ENCODE data around the gene ANAPC13.

The ANAPC13 gene

DNA sequence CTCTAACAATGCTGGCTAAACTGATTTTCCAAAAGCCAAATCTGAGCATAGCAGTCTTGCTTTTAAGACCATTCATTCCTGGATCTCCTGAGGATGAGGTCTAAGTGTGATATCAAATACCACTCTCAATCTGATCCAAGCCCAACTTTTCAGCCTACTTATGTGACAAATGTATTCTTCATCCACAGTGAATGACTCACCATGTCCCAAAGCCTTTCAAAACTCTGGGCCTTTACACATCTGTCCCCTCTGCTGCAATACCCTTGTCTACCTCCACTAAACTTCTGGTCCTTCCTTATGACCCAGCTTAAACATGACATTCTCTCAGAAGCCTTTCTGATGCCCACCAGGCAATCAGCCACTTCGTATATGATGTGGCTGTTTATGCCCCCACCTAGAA, 4.6 kb downstream of the ANAPC13 start:
- no peak for DNase-seq

DNA sequence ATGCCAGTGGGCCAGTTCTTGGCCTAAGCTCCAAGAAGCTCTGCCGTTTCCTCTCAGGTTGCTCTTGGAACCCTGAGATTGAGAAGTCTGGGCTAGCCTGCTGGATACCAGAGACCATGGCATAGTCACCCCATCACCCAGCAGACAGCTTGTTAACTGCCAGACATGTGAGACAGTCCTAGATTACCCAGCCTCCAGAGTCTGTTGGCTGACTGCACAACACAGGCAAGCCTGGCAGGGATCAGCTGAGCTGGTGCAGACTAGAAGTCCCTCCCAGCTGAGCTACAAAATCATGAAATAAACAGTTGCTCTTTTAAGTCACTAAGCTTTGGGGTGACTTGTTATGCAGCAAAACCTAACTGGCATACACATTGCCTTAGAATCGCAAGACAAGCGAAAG, 5.2 kb downstream of the ANAPC13 start:
- no peak for DNase-seq

DNA sequence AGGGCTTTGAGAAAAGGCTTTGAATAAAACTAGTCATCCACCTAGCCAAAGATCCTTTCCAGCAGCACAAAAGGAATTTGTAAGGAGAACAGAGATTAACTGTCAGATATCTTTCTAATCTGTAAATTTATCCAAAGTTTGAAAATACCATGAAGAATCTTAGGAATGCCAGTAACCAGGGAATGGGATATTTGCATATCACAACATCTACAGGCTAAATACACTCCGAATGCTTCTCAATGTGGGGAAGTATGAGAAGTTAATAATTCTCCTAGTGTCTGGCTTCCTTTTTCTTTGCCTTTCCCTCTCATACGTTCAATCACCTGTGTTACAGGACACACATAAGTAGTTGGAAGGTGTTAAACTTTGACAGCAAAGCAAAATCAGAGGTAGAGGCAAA, 7.8 kb downstream of the ANAPC13 start:
- DNase-seq: no peak

DNA sequence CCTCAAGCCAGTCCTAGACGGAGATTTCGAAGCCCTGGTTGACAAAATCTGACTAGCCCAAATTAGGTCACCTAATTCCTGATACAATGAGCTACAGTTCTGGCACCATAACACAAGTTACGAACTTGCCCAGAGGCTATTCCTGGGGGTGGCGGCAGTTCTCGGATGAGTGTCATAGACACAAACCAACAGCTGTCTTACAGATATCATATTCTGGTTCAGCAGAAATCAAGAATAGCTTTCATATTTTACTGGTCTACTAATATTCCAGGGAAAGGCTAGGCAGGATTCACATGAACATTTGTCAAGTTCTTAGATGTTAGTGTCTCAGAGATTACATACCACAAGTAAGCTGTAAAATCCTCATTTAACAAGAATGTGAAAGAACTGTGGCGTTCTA, 8.8 kb downstream of the ANAPC13 start:
- no peak for DNase-seq

DNA sequence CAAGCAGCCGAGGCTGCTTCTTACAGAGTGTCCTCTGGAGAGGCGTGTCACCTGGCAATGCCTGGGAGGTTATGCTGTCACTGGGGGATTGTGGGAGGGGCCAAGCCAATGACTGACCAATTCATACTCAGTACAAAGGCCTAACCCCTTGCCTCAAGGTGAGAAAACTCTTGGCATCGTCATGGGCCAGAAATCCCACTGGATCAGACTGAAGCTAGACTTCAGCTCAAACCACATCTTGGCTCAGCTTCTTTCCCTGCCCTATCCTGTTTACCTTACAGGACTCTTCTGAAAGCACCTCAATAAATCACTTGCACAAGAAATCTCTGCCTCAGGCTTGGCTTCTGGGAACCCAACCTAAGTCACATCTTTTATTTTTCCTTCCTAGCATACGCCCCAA, 9.5 kb downstream of the ANAPC13 start:
- no peak for DNase-seq

DNA sequence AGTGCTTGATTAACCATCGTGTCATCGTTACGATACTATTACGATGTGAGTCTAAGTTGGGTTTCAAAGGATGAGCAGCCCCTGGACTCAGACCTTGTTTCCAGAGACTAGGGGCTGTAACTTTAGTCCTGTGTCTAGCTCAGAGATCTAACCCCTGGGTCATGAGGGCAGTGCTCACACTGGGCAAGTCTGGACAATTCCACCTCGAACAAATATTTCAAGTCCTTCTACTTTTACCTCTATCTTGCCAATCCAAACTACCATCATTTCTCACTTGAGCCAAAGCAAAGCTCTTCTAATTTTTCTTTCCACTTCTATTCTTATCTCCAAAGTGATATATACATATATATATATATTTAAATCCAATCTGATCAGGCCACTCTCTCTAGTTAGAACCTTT, 10.8 kb downstream of the ANAPC13 start:
- DNase-seq: no peak

DNA sequence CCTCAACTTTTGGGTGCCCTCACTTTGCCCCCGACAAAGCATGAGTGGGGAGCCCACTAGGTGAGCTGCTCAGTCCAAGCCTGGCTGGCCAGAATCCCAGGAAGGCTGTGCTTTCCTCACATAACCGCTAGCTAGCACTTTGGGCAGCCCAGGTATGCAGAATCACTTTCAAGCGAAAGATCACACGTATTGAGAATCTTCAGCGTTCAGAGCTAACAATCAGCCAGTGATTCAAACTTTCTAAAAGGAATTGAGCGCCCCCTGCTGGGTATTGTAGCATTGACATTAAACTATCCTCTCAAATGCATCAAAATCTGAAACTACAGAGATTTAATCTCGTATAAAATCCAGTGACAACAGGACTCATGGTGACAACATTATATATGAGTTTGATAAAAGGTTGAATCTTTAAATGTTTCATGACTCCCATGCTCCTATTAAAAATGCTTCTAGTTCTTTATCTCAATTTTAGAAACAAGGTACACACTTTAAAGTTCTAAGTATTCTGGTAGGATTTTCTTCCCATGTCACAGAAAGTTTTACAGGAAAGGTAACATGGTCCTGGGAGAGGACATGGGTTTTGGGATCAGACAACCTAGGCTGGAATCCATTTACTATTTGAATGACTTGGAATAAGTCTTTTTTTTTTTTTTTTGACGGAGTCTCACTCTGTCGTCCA, 11.8 kb downstream of the ANAPC13 start:
- peak; percentile 78 for DNase-seq

DNA sequence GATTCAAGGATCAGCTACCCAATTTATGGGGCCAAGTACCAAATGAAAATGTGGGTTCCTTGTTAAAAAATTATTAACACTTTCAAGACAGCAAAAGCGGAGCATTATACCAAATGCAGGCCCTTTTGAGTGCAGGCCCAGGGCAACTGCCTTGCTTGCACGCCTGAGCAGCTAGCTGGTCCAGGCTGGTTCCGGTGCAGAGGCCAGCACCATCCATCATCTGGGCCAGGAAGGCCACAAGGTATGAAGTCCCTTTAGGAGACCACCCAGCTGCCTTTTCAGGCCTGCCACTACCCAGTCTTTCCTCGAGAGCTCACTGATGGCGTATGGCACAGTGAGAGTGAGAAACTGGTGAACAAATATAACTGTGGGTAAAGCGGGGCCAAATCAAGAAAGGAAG, 13.0 kb downstream of the ANAPC13 start:
- DNase-seq: no peak

DNA sequence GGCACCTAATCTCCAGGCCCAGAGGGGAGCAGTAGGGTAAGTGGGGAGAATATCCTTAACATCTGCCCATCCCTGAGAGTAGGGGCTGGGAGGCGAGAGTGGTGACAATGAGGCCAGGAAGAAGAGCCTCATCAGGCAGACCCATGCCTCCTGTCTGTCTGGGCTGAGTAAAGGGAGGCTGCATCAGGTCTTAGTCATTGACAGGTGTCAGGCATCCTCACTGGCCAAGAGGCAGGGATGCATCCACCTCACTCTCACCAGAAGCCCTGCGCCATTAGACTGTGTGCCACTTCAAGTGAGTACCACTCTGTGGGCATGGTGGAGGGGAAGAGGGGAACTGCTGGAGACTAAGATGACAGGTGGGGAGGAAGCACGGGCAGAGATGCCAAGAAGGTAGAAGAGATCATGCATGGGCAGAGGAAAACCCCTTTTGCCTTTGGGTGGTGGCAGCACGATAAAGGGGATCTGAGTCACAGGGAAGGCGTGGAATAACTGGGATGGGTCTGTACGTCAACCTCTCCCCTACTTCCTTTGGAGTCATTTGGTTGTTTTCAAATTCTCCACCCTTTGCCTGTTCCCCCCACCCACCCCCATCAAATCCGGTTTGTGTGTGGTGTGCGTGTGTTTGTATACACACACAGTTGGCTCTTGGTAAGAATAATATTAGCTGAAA, 14.1 kb downstream of the ANAPC13 start:
- DNase-seq: no peak

DNA sequence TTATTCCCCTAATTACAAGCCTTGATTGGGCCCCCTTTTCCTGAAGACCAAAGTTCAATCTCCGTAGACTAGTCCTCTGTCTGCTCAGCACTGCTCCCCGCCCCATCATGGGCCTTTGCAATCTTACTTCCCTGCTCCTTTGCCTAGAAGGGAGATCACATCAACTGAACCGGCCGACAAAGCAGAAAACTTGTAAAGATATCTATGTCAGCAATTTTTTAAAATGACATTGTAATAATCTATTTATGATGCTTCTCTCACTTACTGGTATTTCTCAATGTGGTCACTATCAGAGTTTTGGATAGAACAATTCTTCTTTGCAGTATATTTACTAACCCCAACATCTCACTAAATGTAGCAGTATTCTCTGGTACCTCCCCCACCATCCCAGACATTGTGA, 17.3 kb downstream of the ANAPC13 start:
- no peak for DNase-seq

DNA sequence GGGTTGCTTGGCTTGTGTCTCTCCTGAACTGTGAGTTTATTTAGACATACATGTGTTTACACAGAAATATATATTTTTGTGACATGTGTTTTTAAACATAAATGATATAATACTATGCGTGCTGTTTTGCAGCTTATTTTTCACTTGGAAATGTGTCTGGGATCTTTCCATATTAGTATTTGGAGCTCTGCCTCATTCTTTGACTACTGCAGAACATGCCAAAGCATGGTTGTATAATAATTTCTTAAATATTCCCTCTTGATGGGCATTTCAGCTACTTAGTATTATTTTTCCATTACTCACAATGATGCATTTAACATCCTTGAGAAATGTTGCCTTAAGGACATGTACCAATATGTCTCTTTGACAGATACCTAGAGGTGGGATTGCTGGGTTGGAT, 19.5 kb downstream of the ANAPC13 start:
- DNase-seq: no peak

DNA sequence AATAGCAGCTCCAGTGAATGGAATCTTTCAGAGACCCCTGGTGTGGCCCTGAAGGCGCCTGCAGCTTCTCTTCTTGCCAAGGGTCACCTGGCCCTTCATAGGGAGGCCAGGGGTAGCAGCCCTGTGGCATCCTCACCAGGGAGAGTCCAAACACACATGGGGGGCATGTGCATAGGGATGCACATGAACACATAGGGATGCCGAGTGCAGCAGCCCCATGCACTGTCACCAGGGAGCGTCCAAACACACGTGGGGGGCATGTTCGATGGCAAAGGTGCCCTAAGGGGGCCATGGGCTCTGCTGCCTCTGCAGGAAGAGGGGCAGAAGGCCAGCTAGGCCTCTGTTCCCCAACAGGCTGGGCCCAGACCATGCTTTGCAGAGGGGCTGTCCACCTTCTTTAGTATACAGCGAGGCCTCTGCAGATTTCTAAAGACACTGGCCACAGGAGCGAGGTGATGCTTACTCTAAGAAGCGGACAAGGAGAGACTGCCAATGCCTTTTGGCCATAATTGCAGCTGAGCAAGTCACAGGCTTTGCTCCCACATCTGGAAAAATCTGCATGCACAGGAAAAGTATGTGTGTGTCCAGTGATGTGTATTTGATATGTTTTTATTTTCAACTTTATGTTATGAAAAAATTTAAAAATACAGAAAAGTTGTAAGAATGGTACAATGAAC, 21.0 kb downstream of the ANAPC13 start:
- DNase-seq: no peak

DNA sequence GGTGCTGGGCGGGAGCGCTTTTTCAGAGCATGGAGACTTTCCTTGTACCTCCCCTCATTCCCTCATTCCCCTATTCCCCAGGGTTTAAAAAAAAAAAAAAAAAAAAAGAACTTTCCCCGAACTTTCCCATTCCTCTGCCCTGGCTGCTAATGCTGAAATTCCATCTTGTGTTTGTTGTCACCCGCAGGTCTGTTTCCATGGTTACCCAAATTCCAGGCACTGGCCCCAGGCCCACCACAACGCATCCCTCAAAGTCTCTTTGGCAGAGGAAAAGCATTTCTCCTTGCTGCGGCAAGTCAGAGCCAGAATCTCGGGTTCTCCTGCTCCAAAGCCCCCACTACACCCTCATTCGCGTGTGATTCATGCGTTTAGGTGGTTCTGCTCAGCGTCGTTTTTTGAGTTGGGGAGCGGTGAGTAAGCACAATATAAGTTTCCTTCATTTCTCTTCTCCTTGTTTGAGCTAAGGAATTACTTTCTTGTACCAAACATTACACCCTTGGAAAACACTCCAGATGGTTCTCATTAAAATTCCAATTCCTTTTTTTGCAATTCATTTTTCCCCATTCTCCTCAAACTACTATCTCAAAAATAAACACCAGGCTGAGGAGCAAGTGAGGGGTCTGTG, 21.6 kb downstream of the ANAPC13 start:
- DNase-seq: no peak

DNA sequence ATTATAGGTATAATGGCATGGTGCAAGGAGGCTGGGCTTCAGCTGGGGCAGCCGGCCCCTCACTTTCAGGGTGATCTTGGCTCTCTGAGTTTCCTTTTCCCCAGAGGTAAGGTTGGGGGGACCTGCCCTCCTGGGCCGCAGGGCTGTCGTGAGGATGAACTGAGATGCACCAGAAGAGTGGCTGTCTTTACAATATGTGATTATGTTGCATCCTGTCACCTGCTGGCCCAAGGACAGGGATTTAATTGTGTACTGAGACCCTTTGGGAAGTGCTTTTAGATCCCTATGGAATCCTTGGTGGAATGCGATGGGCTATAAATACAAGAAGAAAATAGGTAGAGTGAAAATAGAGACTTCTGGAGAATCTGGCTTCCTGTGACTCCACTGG, 22.1 kb downstream of the ANAPC13 start:
- DNase-seq: no peak

DNA sequence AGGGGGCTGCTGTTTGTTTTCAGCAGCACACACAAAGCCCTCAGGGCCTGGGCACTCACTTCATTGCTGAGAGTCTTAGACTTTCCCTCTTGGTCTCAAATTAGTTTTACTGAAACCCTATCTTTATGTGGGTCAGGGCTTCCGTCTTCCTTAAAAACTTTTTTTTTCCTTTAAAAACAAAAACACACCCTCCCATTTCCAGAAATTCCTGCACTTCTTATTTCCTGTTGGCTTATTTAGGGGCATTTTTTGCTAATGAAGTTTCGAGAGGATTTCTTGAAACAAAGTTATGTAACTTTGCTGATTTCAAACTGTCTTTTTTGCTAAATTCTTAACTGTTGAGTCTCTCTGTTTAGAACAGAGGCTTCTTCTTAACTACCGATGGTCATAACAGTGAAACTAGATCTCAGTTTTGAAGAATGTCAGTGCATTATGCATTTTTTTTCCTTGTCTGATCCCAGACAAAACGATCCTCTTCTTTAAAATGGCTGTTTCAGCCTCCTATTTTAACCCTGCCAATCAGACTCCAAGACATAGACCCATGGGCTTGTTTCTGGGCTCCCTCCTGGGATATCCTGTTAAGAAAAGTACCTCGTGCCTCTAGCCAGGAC, 23.3 kb downstream of the ANAPC13 start:
- no peak for DNase-seq

DNA sequence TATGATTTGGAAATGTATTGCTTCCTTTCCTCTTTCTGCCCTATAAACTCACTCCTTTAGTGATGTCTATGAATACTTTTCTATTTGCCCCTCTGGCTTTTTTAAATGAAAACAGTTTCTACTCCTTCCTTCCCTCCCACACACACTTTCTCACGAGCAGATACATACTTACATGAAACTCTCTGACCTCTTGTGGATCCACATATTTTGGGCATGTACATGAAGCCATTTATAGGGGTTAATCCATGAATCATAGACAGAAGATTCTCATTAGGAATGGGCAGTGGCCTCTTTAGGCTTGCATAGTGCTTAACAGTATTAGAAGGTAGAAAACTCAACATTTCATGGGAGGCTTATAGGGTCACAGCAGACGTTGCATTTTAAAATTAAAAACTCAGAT, 24.8 kb downstream of the ANAPC13 start:
- DNase-seq: no peak

DNA sequence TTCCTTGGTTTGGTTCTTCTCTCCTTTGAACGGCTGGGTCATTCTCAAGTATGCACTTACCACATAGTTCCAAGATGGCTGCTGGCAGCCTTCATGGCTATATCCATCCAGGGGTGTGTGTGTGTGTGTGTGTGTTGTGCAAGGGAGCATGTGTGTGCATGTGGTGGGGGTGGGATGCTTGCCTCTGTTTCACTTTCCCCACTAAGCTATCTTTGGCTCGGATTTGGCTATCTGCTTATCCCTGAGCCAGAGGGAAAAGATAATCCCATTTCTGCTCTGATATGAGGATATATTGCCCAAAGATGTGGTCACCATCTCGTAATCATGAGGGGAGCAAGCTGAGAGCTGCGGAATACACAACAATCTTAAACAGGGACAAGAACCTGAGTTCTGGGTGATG, 26.2 kb downstream of the ANAPC13 start:
- no peak for DNase-seq

DNA sequence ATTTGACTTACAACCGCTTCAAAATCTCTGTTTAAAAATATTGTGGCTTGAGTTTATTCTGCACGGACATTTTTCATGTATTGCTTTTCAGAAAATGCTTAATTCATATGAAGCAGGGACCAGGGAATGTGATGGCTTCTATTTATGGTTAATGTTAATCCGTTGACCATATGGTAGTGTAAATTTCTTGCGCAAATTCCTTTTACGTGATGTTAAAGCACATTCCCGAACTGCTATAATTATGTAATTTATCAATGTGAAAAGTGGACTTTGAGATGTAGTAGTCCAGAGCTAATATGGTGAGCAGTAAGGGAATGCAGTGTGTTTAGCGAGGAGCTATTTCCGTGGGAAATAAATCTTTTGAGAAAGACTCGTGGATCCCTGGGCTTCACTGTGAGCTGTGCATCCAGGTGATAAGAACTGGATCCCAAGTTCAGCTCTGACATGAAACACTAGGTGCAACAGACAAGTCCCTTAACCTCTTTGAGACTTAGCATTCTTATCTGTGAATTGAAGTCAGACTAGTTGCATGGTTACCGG, 27.3 kb downstream of the ANAPC13 start:
- DNase-seq: no peak

DNA sequence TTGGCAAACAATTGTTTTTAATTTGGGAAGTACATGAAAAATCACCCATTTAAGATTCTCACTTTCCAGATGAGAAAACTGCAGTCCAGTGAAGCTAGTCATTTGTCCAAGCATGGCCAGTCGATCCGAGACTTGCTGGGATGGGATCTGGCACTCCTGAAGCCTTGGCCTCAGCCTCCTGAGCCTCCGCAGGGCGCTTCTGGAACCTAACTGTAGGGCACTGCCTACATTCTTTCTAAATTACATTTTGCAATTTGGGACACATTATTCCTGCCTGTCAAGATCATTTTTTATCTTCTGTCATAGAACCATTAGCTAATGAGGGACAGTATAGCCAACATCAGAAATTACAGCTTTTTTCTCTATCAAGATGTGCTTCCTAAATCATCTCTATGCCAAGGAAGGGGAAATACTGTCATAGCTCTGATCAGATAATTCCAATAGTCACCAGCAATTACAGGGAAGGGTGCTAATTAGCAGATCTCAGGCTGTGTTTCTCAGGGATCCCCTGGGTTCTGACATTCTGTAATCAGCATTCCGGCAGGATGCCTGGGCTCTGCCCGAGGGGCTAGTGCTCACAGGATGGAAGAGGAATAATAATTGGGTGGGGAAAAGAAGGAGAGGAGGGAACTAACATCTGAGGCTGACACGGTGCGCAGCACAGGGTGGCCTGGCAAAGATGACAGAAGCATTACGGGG, 28.3 kb downstream of the ANAPC13 start:
- DNase-seq: no peak

DNA sequence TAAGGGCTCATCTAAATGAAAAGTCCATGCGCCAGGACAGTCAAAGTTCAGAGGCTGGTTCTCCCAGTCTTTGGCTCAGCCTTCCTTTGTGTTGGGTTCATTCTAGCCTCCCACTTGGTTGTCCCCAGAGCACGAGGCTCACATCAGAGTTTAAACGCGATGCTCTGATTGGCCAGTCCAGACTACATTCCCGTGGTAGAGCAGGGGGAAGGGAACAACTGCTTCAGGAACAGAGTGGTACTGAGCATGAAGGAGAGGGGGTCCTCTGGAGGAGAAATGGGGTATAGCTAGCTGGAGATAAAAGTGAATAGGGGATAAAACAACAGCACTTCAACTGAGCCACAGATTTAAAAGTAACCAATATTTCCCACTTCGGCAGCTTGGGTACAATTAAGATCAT, 32.2 kb downstream of the ANAPC13 start:
- no peak for DNase-seq

DNA sequence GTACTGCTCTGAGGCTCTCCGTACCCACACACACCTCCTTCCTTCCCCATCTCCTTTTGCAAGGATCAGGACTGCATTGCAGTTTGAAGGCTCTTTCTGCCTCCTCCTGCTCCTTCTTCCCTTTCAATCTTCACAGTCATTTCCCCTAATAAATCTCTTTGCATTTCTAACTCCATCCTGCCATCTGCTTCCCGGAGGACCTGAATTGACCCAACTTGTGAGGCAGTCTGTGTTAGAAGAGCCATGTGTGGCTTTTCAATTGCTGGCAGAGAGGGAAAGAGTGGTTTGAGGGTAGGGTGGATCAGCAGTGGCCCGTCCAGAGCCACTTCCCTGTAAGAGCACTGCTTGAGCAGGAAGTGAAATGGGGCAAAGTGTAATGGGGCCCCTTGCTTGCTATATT, 35.8 kb downstream of the ANAPC13 start:
- no peak for DNase-seq

DNA sequence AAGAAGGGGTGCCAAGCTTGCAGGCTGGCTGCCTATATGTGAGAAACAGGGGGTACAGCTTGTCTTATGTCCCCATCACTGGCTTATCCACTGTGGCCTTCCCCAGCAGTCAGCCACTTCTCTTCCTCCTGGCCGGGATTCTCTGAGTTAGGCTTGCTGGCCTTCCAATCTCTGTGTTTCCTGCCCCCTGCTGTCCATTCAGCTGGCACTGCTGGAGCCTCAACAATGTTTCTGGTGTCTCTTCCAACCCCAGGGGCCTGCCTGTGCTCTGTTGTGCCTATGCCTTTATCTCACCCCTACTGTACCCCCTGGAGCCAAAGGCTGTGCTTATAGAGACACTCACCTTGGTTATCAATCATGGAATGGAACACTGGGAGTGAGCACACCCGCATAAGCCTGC, 36.5 kb downstream of the ANAPC13 start:
- no peak for DNase-seq

DNA sequence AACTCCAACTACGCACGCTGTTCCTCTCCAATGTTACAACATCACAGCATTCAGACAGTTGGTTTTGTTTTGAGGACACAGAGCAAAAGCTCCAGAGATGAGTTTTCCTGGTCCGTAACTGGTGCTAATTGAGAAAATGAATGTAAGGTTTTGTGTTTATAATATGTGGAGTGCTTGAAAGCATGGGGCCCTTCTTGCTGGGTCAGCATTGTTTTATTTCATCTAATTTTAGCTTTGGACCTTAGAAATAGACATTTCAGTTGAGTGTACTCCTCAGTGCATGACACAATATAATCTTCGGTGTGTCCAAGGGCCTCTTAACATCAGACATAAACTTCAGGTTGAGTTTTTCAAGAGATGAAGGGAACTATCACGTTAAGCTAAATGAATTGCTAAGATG, 37.1 kb downstream of the ANAPC13 start:
- no peak for DNase-seq

Measured in CD4-positive, alpha-beta T cell treated with Interleukin-4 for 4 hours (primary cell).